Measurements from ENCODE around the gene ANKUB1.

The ANKUB1 gene

DNA sequence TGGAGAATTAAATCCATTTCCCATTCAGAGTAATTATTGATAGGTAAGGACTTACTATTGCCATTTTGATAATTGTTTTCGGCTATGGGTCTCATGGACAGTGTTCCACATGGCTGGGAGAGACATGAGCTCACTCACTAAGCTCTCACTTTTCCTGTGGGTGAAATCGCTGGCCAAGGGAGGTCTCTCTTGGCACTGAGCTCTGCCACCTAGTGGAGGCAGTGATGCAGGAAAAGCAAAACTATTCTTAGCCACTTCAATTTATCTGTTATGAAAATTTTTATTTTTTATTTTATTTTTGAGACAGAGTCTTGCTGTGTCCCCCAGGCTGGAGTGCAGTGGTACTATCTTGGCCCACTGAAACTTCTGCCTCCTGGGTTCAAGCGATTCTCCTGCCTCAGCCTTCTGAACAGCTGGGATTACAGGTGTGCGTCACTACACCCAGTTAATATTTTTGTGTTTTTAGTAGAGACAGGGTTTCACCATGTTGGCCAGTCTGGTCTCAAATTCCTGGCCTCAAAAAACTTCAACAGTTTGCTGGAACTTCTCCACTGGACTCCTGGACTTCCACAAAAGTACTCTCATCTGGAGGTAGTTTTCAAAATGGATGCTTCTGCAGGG lies 16.0 kb upstream of the ANKUB1 start:
- peak; percentile 52 to 61 for DNase-seq (ENCODE audit: low read depth in 2 of 2)

DNA sequence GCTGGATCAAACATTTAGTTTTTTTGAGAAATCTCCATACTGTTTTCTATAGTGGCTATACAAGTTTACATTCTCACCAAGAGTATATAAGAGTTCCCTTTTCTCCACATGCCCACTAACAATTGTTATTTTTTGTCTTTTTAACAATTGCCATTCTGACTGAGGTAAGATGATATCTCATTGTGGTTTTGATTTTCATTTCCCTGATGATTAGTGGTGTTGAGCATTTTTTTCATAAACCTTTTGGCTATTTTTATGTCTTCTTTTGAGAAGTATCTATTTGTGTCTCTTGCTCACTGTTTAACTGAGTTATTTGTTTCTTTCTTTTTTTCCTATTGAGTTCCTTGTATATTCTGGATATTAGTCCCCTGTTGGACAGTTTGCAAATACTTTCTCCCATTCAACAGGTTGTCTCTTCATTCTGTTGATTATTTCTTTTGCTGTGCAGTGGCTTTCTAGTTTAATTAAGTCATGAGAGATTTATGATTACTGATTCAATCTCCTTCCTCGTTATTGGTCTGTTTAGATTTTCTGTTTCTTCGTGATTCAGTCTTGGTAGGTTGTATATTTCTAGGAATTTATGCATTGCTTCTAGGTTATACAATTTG lies 13.9 kb upstream of the ANKUB1 start:
- no peak for DNase-seq (ENCODE audit: low read depth in 2 of 2)

DNA sequence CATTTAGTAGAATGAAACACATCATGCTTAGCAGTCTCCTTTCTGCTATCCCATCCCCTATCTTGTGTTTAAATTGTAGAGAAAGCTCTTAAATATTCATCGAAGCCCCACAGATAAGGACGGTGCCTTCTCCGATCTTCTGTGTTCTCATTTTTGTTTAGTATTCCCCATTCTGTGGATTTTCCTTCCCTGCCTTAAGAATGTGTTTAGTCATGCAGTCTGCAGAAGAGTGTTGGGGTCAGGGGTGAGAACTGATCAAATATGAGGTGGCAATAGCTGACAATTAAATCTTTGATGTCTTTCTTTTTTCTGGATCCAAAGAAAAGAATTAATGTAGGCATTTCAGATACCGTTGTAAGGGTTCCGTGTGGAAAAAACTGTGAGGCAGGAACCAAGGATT lies 9.3 kb upstream of the ANKUB1 start:
- no peak for DNase-seq (ENCODE audit: low read depth in 2 of 2)

DNA sequence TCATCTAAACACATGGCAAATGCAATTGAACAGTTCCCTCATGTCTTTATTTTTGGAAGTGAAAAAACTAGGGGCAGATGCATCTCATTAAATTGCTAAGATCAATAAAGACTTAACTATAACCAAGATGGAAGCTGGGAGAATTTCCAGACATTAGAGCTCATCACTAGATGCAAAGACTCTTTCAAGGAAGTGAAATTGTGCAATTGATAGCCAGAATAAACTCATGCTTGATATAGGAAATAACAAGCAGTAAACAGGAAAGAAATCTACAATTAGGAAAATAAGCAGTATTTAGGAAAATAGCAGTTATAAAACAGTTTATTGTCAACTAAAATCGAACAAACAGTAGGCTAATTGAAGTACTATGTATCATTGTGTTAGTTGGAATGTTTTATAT lies 8.8 kb upstream of the ANKUB1 start:
- DNase-seq (ENCODE audit: low read depth in 2 of 2): no peak

DNA sequence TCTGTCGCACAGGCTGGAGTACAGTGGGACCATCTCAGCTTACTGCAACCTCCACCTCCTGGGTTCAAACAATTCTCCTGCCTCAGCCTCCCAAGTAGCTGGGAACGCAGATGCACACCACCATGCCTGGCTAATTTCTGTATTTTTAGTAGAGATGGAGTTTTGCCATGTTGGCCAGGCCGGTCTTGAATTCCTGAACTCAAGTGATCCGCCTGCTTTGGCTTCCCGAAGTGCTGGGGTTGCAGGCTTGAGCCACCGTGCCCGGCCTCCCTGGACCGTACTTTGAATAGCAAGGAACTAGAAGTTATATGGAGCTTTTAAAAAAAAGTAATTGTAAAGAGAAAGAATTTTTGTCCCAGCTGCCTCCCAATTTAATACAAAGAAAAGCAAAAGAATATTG lies 8.3 kb upstream of the ANKUB1 start:
- DNase-seq (ENCODE audit: low read depth in 2 of 2): no peak

DNA sequence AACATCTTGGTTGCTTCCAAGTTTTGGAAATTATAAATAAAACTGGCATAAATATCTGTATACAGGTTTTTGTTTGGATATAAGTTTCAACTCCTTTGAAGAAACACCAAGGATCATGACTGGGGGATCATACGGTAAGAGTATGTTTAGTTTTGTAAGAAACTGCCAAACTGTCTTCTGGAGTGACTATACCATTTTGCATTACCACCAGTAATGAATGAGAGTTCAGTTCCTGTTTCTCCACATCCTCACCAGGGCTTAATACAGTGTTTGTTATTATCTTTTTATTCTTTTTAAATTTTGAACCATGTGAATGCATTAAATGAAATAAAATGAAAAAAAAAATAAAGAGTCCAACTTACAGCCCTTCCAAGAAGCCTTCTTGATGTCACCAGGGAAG lies 3.7 kb upstream of the ANKUB1 start:
- DNase-seq (ENCODE audit: low read depth in 2 of 2): no peak

DNA sequence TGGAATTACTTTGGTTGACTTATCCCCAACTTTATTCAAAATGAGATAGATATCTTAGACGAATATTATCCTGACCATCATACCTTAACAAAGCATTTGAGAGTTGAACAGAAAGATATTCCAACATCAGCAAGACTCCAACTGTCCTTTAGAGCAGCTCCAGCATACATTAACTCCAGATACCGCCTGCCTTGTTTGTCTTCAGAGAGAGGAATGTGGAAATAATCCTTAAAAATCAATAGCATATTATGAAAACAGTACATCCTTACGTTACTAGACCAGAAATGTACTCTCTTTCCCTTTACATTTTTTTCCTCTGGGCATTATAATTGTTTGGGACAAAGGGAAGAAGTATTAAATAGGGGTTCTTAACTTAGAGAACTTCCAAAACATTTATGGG lies 1.7 kb downstream of the ANKUB1 start:
- DNase-seq (ENCODE audit: low read depth in 2 of 2): no peak

DNA sequence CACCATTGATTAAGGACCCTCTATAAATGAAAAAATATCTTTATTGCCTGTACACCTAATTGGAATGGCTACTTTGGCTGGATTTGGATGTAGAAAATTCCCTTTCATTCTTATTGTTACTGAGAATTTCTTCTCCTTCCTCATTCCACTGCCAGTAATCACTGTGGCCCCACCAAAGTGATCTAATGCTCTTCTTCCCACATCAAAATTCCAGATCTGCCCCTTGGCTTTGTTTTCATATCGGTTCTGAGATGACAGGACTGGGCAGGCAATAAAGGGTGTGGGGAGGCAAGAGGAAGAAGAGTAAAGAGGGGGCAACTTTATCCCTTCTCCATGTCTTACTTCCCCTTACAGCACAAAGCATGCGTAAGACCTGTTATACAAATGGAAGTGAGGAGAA lies 2.1 kb downstream of the ANKUB1 start:
- no peak for DNase-seq (ENCODE audit: low read depth in 2 of 2)

DNA sequence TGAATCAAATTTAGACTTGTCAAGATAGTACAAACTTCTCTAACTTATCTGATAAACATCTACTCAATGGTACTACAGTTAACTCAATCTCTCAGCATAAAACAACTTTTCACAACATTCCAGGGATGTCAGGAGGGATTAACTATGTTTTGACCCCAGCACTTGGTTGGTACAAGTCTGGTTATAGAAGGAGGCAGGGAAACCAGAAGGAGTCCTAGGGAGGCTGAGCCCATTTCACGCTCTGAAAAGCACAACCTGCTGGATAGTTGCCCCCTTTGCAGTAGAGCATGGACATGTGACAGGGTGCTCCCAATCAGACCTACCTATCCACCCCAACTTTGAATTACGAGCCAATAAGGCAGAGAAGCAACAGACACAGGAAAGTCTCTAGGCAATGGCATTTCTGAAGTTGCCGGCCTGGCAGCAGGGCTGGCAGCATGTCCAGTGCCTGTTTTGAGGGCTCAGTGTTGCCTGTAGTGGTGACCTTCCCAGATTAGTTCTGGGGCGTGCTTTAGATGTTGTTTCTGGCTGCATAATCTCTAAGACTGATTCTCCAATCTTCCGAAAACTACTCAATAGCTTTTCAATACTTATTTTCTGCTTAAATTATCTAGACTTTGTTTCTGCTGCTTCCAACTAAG lies 8.2 kb downstream of the ANKUB1 start:
- peak; percentile 24 to 34 for DNase-seq (ENCODE audit: low read depth in 2 of 2)

DNA sequence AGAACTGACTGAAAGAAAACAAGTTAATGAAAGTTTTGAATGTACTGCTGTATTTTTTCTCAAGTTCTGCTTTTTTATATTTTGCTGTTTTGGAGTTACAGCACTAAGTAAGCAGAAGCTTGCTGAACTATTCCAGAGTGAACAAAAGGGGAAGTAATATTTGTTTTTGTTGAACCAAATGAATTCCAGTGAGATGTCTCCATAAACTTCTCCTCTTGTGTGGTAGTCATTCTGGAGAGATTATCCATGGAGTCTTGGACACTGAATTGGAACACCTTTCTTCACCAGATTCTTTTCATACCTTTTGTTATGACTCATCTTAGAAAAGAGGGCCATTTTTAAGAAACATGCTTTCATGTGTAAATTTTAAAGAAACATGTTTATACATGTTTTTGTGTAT lies 8.8 kb downstream of the ANKUB1 start:
- DNase-seq (ENCODE audit: low read depth in 2 of 2): peak; percentile 63 to 64

DNA sequence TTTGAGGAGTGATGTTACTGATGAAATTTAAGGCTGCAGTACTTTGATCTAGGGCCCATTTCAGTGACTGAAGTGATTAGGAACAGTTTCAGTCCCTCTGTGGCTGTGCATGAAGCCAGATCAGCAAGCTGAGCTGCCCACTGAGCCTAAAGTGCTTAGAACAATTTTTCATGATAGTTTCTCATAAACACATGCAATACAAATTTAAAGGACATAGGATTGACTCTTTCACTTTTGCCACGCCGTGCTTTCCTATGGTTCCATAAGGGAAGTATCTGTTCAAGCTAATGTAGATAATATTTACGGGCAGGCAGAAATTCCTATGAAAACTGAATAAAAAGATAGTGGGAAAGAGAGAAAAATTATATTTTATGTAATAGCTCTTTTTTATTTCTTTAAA lies 10.6 kb downstream of the ANKUB1 start:
- no peak for DNase-seq (ENCODE audit: low read depth in 2 of 2)

DNA sequence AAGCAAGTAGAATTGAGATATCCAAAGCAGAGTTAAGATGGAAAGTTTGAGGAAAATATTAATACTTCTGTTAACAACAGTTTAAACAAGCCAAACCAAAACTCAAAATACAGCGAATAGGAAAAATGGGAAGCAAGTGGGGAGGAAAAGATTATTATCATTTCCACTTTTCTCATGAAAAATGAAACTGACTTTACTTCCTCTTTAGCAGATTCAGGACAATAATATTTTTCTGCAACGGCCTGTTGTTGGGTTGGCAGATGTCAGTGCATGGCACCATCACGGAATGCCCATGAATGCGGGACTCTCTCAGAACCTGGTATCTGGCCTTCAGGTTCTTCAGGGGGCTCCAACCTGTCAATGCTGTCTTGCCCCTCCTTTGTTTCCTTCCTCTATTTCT lies 11.1 kb downstream of the ANKUB1 start:
- DNase-seq (ENCODE audit: low read depth in 2 of 2): no peak

DNA sequence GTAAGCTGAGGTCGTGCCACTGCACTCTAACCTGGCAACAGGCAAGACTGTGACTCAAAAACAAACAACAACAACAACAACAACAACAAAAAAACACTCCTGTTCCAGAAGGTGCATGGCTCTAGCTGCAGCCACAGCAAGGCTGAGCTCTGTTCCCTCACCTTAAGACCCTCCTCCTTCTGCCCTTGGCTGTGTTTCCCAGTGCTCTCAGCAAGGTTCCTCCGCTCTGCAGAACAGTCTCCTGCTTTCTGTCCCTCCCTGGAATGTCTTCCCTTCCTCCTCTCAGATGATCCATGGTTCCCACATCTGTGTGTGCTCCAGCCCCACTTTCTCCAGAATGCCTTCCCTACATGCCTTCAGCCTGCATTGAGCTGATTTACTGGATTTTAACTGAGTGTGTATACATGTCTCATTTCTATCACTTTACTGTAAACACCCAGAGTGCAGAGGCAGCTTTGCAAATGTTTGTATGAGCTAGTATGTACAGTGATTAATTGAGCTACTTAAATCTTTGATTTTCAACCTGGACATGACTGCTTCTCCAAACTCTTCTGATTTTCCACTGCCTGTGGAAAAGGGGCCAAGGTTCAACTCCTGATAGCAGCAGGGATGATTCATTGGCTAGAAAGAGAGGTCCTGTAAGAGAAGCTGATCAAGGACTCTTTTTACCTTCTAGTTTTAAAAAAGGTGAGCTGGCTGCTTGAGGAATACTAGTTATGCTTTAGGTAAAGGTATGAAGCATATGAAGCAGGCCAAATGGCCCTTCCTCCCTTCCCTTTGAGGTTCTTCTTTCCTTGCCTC lies 14.7 kb downstream of the ANKUB1 start:
- no peak for DNase-seq (ENCODE audit: low read depth in 2 of 2)

DNA sequence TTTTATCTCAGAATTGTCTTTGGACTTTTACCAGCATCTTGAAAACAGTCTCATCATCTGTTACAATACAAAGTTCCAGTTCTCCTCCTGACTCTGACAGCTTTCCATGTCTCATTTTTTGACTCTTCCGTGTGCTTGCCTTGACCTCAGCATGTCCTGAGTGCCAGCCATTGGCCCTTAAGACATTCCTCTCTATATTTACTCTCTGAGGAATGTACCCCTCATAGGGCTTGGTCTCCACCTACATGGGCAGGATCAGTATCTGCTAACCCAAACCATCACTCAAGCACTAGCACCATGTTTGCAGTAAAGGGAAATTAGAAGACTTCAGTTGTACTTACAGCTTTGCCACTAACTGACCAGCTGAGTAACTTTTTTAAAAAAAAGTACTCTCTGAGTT lies 16.2 kb downstream of the ANKUB1 start:
- DNase-seq (ENCODE audit: low read depth in 2 of 2): no peak

DNA sequence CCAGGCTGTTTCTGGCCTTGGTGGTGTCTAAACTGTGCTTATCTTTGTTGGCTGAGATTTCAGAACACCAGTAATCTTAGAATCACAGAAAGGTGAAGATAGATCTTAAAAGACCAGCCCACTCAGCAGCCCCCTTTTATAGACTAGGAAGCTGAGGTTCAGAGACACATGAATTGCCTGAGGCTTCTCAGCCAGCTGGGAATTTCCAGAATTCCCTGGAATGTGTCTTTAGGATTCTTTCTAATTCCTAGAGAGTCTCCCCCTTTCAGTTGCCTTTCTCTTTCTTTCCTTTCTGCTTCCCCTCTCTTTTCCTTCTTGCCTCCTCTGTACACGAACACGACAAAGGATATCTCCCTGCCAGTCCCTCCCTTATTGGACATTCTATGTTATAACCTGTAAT lies 19.5 kb downstream of the ANKUB1 start:
- no peak for DNase-seq (ENCODE audit: low read depth in 2 of 2)

DNA sequence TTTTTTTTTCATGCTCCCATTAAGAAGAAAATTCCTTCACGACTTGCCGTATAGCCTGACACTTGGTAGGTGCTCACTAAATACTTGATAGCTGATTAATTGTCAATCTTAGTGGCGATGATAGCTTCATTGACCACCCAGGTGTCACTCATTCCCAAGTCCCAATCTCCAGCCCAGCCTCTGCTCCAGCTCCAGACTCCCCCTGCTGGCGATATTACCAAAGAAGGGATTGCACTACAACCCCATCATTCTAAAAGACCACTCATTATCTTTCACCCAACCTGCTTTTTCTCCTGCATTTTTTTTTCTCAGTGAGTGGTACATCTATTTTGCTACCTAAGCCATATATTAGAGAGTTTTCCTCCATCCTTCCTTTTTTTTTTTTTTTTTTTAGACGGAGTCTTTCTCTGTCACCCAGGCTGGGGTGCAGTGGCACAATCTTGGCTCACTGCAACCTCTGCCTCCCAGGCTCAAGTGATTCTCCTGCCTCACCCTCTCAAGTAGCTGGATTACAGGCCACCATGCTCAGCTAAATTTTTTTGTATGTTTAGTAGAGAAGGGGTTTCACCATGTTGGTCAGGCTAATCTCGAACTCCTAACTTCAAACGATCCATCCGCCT lies 20.6 kb downstream of the ANKUB1 start:
- DNase-seq (ENCODE audit: low read depth in 2 of 2): no peak

DNA sequence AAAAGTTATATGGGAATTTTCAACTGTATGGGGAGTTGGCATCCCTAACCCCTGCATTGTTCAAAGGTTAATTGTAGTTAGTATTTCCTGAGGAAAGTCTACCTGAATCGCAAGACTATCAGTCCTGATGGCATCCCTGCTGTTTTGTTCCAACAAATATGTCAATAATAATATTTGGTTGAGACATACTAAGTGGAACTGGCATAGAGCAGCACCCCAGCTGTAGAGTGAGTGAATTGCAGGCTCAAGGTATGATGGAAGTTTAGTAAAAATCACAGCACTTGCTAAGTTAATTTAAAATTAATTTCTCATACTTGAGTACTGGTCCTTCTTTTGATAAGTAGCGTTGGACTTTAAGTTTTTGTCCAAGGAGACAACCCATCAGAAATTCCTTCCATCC lies 22.1 kb downstream of the ANKUB1 start:
- no peak for DNase-seq (ENCODE audit: low read depth in 2 of 2)

DNA sequence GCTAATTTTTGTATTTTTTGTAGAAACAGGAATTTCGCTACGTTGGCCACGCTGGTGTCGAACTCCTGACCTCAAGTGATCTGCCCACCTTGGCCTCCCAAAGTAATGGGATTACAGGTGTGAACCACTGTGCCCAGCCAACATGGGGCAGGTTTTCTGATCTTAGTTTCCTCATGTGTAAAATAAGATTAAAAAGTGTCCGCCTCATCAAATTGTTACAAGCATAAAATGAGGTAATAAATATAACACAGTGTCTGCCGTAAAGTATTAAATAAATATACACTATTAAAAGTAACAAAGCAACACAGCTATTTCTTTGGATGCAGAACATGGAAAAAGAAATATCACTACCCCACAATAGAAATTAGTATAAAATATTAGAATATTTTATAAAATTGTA lies 23.6 kb downstream of the ANKUB1 start:
- DNase-seq (ENCODE audit: low read depth in 2 of 2): no peak

DNA sequence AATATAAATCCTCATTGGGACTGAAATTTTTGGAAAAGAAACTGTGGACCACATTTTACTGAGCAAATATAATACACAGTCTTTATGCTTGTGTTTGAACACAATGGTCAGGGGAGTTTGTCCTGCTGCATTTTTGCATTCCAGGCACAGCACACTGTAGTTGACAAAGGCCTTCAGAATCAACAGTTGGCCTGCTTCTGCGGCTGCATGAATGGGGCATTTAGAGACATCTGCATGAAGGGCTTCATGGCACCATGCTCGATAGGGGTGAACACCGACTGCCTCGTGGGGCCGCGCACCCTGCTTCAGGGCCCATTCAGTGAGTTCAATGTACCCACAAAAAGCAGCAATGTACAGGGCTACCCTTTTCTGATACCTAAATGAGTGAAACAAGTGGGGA lies 24.6 kb downstream of the ANKUB1 start:
- no peak for DNase-seq (ENCODE audit: low read depth in 2 of 2)

DNA sequence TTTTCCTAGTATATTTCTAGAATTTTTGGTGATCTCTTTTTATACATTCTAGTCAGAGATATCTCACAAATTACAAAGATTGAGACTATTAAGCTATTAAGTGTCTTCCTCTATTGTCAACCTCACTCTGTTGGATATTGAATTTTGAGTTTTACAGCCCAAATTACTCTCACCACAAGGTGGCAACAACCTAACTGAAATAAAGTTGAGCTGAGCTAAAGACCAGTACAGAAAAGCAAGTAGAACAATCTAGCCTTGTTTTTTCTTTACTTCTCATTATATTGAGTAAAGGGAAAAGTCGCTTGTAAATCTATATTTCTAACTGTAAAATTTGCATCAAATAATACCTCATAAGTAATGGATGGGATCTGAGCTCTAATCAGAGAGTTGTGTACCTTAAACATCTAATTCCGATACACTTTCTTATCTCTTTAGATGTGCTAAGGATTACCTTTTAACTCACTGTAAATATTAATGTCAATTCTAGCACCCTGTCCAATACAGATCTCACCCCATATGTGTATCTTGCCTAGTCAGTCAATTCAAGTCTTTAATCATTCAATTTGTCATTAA lies 26.5 kb downstream of the ANKUB1 start:
- peak in 1 of 2 experiments; percentile 11 for DNase-seq (ENCODE audit: low read depth in 2 of 2)

DNA sequence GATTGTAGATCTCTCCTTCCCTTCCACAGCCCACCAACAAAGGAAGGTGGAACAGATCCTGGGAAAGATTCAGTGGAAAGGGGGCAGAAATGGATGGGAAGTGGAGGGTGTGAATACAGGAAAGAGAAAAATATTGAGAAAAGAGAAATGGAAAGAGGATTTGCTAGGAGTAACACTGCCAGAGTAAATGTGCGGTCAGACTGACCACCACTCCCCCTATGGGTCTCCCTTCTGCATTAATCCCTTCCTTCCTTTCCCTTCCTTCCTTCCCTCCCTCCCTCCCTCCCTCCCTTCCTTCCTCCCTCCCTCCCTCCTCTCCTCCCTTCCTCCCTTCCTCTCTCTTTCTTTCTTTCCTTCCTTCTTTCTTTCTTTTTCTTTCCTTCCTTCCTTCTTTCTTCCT lies 28.1 kb downstream of the ANKUB1 start:
- no peak for DNase-seq (ENCODE audit: low read depth in 2 of 2)

All from fibroblast of skin of left quadriceps (primary cell).